Stimulated activated CD4-positive, alpha-beta T cell treated with anti-CD3 and anti-CD28 coated beads, Interleukin-4, amount 100 ng/mL, for 1 hour (primary cell): ENCODE measurements around the gene NTF3.

Experiments
- DNase-seq: peaks from one replicate; pipeline ENCODE4 v3.0.0-alpha.2; 2020

The NTF3 gene

DNA sequence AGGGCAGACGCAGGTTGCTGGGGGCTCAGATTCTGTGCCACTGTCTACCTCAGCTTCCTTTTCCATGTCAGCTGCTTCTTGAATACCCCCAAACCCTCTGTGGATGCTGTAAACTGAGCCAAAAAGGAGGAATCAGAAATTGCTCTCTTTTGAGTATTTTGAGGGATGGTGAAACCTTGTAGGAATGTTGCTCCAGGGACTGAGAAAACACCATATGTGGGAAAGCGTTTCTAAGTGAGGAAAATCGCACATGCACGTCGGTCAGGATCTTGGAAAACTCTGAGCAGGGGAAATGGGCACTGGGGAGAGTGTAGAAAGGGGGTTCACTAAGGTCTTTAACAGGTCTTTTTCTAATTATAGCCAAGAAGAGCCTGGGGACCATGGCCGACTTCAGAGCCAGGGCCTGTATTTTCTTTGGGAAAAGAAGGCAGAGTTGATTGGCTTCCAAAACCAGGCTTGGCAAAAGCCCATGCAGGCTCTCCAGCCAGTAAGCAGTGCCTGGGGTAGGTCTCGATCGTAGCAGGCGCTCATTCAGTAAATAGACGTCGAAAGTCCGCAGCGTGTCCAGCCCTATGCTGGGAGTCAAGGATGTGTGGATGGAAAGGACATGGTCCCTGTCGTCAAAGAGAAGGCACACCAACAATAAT, 58.0 kb downstream of the NTF3 start:
- DNase-seq = no peak

GRCh38 chr12:5492562-5492961, 60.7 kb downstream of the NTF3 start:
- DNase-seq = no peak

- DNase-seq = no peak
These were observed 61.1 kb downstream of the NTF3 start for GRCh38 chr12:5493018-5493417.

DNA sequence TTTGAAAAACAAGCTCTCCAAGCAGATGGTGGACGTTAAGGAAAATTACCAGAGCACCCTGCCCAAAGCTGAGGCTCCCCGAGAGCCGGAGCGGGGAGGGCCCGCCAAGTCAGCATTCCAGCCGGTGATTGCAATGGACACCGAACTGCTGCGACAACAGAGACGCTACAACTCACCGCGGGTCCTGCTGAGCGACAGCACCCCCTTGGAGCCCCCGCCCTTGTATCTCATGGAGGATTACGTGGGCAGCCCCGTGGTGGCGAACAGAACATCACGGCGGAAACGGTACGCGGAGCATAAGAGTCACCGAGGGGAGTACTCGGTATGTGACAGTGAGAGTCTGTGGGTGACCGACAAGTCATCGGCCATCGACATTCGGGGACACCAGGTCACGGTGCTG, 62.4 kb downstream of the NTF3 start:
- DNase-seq = no peak

DNA sequence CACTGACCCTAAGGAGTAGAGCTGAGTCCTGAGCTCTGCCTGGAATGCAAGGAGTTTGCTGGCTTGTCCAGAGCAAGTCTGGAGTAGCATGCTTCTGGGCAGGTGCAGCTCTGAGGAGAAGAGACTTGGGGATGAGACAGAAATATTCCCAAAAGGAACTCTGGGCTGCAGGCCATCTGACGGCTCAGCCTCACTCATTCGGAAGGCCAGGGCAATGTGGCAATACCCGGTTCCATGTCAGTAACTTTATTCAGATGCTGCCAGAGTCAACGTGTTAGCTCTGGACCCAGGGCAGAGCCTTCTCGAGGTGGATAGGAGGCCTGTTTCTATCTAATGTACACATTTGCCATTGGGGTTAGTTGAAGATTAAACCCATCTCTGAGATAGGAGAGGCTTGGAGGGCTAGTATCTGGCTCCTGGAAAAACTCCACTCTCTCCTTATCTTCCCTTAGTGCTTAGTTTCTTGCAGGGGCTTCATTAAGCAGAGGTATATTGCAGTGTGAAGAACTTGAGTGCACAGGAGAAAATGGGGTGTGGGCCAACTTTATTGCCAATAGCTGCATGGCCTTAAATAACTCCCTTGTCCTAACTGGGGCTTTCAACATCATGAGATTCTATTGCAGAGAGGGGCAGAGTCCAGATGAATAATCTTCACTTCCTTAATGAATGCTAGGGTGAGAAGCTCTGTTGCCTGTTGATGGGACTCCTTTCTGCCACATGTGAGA, 65.6 kb downstream of the NTF3 start:
- DNase-seq = no peak

DNA sequence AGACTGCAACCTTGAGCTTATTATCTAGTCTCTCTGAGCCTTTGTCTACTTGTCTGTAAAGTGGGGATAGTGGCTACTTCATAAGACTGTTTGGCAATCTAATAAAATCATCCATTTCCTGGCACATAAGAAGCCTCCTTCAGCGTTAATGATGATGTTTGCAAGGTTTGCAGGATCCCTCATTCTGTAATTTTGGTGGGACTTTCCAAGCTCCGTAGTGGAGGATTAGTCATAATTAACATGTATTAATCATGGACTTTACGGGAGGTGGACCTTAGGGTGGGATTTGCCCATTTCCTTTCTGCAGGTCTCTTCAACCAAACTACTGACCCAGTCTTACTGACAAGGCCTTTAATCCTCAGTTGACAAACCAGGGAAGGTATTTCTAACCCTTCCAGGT, 66.2 kb downstream of the NTF3 start:
- no peak for DNase-seq

GRCh38 chr12:5498806-5499205, 66.9 kb downstream of the NTF3 start:
- DNase-seq = no peak

DNA sequence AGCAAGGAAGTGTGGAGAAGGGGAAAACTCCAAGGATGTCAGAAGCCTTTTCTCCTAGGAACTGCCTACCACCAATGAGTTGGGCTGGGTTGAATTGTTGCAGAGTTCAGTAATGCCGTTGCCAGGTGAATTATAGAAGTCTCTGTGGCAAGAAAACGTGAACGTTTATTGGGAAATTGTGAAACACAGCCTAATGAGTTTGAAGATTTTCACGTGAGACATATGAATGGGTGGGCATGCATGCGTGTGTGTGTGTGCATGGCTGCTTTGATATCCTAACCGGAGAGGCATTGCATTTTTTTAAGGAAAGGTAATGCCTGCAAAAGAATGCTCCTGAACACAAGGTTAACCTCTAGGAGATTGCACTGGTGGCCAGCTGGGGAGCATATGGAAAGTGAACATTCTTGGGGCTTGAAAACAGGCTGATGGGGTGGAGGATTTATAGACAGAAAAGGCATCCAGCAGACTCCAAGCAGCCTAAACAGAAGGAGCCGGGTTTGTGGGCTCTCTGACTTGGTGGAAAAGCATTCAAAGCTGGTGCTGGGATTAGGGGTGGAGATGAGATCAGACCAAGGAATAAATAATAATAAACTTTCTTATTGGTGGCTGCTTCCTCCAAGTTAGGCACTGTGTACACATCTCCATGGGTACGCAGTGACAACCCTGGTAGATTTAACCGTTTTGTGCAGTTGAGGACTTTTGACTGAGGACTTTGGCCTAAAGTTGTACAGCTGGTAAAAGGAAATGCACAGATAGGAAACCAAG, 67.8 kb downstream of the NTF3 start:
- DNase-seq = no peak

DNA sequence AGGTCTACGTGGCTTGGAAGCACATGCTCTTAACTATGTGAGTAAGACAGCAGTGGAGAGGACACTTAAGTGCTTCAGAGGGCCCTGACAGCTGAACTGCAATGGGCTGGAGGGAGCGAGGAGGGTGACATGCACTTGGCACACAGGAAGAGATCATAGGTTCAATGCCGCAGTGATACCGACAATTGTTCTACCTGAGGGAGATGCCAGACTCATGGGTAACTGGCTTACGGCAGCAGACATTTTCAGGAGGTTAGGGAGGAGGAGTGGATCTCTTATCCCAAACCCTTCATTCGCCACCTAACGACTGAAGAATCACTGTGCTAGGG, 68.4 kb downstream of the NTF3 start:
- no peak for DNase-seq

- DNase-seq = no peak
These were observed 71.9 kb downstream of the NTF3 start for GRCh38 chr12:5503774-5504173.

- DNase-seq = no peak
These were observed 73.2 kb downstream of the NTF3 start for GRCh38 chr12:5505116-5505515.

- DNase-seq = no peak
These were observed 73.8 kb downstream of the NTF3 start for GRCh38 chr12:5505751-5506150.

DNA sequence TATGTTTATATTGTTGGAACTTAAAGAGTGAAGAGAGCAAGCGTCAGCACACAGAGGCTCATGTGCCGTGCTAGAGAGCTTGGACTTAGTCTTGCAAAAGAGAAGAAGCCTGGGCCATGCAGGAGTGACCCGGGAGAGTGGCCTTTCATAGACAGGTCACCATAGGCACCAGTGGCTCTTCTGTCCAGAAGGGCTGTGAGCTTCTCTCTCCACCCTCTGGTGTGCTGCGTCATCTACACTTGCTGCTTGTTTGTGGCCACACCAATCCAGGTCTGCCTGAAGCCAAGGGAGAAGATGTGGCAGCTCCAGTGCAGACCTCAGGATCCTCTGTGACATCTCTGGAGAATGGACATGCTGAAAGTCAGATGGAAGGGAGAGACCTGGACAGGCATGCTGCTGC, 74.4 kb downstream of the NTF3 start:
- no peak for DNase-seq

GRCh38 chr12:5506821-5507231, 74.9 kb downstream of the NTF3 start:
- no peak for DNase-seq

DNA sequence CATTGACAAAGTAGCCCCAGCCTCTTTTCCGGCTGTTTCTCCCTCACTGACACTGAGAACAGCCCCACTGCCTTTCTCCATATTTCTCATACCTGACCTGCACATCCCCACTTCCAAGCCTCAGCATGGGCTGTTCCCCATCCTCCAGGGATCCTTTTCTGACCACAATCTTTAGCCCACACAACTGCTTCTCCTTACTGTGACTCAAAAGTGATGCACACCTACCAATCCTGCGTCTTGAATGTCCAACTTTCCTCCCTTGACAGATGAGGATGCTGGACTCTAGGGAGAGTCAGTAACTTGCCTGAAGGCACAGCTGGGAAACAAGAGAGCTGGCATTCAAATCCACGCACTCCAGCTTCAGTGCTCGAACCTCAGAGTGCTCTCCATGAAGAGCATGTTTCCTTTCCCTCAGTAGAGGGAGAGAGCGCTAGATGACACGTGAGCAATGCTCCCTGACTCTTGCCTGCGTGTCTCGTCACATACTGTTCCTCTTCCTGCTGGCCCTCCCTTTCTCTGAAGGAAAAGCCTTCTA, 75.6 kb downstream of the NTF3 start:
- no peak for DNase-seq

DNA sequence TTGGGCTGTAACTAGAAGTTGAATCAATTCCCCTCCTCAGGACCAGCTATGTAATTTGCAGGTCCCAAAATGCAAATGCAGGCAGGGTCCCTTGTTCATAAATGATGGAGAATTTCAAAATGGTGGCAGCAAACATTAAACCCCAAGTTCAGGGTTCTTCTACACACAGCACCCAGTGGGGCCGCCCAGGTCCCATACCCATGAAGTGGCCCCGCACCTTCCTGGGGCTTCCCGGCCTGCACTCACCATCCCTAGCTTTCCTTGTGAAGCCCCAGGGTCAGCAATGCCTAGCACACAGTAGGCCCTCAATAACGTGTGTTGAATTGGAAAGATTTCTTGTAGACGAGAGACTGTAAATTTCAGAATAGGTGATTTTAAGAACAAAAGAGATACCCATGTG, 76.0 kb downstream of the NTF3 start:
- DNase-seq = no peak

DNA sequence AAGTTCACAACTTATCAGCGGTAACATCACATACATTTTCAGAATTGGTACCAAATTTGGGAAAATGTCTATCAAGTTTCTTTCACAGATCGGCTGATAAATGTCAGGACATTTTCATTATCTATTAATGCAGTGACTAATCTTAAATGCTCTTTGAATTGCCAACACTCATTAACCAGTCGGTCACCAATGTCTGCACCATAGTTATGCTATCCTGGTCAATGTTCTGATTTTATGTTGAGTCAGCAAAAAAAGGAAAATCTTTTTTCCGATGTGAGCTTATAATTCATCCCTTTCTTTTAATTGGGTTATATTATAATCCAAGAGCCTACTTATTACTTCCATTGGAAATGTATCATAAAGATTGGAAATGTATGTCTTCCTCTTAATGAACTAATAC, 77.2 kb downstream of the NTF3 start:
- DNase-seq = no peak

GRCh38 chr12:5509557-5509956, 77.6 kb downstream of the NTF3 start:
- DNase-seq = no peak

DNA sequence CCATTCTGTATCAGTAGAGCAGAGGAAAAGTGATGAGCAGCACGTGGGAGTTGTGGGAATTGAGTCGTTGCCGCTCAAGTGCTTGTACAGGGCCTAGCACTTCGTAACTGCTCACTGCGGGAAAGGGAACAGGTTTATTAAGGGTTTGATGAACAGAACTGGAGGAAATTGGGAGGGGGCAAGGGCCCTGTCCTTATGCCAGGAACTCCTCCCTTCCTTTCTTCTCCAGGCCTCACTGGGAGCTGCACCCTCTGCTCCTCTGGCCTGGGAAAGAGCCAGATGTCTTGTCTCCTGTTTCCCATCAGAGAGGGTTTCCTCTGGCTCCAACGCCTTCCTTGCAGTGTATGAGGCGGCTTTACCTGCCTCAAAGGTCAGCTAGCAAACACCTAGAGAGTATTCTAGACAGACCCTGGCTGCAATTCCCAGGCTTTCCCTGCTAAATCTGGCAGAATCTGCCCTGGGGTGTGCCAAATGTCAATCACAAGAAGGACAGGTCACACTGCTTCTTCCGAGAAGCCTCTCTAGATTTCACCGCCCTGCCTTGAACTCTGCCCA, 78.4 kb downstream of the NTF3 start:
- no peak for DNase-seq

- no peak for DNase-seq
These were observed 79.3 kb downstream of the NTF3 start for GRCh38 chr12:5511256-5511643.

DNA sequence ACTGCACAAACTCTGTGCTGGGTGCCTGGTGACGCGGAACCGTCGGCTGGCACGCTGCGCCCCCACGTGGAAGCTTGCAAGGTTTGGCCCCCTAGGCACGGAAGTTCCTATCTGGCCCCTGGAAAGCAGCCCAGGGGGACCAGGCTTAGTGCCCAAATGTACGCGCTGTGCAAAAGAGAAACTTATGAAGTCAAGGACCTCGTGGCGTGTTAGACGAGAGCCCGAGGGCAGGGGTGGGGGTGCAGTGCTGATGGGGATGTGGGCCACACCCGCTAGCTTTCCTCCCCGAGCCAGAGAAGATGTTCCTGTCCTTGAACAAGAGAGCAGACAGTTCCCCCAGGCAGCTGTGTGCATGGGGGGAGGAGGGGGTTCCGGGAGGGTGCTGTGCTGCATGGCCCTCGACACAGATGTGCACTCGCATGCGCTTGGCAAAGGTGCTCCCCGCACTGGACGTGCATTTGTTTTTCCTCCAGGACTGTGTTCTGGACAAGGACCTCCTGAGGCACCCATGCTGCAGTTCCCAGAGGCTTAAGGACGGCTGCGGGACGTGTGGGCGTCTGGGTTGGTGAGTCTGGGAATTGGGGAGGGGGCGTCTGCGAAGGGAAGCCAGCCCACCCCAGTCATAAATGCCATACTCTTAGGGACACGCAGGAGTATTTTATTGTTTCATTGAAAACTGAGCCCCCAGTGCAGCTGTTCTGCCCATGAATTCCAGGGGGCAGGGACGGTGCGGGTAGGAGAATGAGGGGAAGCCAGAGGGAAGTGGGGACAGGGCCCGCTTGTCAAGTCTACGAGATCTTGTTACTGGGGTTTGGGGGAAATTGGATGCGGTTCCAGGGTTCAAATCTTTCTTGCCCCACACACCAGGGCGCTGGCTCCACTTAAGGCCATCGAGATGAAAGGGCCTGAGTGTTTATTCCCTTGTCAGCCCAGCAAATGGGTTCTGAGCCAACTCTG, 80.0 kb downstream of the NTF3 start:
- no peak for DNase-seq

GRCh38 chr12:5512601-5512970, 80.7 kb downstream of the NTF3 start:
- DNase-seq = no peak

DNA sequence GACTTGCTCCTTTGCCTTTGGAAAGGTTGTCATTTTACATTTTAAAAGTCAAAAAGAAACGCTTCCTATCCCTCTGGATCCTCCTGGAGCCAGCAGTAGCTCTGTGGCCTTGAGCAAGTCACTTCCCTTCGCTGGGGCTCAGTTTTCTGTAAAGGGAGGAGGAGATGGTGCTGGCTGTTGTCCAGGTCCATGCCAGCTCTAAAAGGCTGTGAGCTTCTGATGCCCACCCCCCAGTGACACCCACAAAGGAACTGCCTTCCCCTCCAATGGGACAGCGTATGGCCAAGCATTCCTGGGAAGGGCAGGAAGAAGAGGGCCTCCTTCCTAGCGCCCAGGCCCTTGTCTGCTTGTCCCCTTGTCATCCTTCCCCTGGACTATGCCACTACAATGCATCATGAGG, 81.5 kb downstream of the NTF3 start:
- no peak for DNase-seq
